ENCODE data around the gene PGF.
A peak's percentile ranks its signal among the peaks of the same experiment; 100 is the strongest.

PGF gene

DNA sequence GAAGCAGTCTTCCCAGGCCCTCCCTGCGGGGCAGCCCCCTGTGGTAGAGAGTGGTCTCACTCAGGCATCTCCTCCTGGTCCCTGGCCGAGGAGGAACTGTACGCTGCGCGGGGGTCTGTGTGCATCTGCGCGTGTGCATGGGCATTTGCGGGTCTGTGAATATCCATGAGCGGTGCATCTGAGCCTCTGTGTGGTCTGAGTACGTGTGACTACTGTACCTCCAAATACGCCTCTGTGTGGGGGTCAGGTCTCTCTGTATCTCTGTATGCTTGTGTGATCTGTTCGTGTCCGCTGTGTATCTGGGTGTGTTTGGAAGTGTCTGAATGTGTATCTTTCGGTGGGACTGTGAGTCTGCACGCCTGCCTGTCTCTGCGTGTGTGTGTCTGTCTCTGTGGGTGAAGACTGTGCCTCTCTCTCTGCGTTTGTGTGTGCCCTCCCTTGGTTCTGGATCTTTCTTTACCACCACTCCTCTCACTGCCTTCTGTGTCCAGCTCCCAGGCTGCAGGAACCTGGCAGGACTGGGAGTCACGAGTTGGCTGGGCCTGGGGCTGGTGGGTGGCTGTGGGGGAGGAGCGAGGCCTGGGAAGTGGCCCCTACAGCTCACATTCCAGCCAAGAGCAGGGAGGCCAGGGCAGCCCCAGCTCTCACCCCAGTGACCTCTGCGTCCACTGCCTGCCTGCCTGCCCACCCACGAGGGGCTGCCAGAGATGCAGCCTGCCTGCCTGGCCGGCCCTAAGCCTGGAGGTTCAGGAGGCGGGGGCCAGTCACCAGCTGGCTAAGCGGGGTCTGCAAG is 1.1 kb upstream of the PGF start:
- no peak for DNase-seq (ENCODE audit: low read depth in 3 of 3)

DNA sequence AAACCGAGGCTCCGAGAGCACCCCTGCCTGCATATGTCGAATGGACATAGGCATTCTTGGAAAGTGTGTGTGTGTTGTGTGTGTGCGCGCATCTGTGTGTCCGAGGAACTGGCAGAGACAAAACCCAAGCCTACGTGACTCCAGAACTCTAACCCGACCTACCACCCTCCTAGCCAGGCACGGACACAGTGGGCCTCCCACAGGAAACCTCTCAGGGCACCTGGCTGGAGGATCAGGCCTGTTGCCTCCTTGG is 556 bp upstream of the PGF start:
- no peak for DNase-seq (ENCODE audit: low read depth in 3 of 3)

DNA sequence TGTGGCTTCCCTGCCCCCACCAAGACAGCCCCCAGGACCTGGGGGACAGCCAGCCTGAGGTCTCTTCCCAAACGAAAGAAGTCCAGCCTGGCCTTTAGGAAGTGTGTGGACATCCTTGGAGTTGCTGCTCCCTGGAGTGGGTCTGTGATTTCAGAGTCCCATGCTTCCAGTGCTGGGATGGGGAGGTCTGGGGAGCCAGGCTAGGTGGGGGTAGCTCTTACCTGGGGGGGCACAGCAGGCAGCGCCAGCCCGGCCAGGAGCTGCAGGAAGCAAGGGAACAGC is 509 bp downstream of the PGF start:
- no peak for DNase-seq (ENCODE audit: low read depth in 3 of 3)

DNA sequence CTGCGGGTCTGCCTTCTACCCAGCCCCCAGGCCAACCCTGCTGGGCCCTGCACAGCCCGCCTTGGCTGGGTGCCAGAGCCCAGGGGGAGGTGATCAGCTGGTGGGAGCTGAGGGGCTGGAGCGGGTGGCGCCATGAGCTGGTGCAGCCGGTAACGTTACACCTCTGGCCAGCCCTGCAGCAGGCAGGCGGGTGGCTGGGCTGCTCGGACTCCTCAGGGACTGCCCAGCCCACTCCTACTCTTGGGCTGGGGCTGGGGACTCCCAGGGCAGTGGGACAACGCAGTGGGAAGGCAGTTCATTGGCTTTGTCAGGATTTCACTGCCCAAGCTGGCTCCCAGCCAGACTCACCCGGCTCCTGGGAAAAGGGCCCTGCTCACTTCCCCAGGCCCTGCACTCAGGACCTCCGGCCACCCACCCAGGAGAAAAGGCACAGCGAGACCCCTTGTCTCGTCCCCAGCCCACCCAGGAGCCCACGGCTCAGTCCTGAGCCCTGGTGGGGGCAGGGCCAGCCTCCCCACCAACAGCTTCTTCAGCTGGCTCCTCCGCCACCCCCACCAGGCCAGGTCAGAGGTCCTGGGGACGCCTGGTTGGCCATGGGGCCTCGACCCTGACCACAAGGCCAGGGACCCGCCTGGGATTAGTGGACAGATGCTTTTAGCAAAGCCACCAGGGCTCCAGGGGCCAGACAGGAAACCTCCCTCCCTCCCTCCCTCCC is 1.0 kb downstream of the PGF start:
- no peak for DNase-seq (ENCODE audit: low read depth in 3 of 3)

DNA sequence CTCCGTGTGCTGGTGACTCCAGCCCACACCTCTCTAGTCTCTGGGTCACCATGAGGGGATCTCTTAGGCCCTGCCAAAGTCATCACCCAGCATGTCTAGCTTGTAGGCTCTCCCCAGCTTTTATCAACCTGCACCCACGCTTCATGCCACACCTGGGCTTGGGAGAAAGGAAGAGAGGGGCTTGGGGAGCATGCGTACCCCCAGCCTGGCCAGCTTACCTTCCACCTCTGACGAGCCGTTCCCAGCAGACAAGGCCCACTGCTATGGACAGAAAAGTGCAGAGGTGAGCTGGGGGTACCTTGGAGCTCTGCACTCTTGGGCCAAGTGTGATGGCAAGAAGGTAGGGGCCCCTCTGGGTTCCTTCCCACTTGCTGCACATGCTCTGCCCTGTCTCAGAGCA is 1.7 kb downstream of the PGF start:
- DNase-seq (ENCODE audit: low read depth in 3 of 3), result no peak

DNA sequence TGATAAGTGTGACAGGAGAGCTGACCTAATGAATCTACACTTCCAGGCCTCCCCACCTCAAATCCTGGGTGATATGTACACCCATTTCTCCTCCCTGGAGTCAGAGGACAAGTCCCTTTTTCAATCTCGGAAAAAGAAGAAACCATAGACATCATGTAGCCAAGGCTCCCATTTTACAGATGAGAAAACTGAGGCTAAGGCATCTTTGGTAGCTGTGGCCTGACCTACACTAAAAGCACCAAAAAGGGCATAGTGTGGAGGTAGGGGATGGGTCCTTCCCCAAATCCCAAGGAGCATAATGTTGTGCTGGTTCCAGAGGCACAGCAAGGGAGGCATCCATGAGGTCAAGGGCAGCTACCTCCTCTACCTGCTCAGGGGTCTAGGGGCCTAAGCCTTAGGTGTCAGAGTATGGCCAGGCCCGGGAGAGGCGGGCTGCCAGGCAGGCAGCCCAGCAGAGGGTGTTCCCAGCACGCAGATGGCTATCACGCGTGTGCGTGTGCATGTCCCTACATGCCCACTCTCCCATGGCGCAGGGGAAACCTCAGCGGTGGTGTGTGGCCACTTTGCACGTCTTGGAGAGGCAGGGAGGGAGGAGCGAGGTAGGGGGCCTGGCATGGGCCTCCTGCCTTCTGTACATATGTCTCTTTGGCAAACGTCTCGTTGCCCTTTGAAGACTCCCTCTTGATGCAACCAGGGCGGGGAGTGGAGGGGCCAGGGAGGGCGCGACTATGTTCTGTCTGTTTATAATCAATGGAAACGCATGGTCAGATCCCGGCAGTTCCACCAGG is 2.5 kb downstream of the PGF start:
- no peak for DNase-seq (ENCODE audit: low read depth in 3 of 3)

DNA sequence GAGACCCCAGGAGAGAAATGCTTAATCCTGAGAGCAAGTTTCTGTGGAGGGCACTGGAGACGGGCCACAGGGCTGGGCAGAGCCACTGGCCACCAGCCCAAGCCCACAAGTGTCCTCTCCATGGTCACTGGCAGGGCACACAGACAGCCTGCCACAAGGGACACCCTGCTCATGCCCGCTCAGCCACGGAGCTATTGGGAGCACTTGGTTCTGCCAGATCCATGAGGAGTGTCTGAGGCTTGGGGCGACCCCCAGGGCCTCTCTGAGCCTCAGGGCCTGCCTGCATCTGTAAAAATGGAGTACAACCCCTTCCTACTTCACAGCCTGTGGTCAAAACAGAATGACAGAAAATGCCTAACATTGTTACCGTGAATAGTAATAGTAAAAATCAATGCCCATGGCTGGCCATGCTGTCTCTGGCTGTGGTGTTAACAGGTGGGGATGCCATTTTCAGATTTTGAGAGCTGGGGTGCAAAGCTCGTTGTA is 3.2 kb downstream of the PGF start:
- no peak for DNase-seq (ENCODE audit: low read depth in 3 of 3)

DNA sequence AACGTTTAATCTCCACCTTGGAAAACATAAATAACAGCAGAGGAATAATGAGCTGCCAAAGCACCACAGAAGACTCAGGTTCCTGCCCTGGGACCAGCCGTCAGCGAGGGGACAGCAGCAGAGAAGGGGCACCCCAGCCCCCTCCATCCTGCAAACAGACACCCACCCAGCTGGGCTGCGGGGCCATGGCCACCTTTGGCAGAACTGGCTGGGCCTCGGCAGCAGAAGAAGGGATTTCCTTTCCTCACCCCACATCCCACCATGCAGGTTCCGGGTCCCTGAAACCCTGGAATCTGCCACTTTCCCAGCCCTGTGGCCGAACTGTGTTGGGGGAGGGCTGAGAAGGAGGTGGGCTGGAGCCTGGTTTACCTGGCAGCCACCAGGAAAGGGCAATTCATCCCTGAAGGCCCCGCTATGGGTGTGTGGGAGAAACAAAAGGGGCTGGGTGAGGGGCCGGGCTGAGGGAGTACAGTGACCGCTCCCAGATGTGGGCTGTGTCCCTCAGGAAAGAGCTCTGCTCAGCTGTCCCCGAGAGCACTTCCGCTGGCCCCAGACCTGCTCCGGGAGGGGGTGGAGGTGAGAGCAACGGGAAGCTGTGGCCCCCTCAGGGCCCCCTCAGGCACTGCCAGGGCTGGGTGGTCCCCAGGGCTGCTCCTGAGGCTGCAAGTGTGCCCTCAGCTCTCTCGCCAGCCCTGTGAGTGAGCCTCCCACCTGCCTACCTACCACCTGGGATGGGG is 3.8 kb downstream of the PGF start:
- DNase-seq (ENCODE audit: low read depth in 3 of 3), result no peak

DNA sequence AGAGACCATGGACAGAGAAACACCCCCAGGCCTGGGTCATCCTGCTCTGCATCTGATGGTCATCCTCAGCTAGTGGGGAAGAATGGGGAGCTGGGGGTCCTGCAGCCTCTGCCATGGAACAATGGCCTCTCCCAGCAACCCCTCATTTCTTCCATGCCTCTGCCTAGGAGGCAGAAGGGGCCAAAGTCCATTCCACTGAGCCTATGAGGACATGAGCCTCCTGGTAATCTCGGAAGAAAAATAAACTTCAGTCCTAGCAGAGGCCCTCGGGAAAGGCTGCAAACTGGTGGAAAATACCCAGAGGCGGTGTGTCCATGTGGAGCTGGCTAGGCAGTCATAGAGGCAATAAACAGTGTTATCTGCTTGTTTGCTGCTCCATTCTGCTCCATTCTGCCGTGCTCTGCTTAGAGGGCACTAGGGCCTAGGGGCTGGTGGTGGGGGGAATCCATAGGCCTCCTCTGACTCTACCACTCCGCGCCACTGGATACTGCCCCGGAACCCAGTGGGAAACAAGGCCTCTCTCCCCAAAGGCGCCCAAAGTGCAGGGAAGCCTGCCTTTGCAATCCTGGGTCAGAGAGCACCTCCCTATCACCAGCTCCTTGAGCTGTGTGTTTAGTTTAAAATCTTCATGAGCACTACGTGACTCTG is 4.5 kb downstream of the PGF start:
- no peak for DNase-seq (ENCODE audit: low read depth in 3 of 3)

DNA sequence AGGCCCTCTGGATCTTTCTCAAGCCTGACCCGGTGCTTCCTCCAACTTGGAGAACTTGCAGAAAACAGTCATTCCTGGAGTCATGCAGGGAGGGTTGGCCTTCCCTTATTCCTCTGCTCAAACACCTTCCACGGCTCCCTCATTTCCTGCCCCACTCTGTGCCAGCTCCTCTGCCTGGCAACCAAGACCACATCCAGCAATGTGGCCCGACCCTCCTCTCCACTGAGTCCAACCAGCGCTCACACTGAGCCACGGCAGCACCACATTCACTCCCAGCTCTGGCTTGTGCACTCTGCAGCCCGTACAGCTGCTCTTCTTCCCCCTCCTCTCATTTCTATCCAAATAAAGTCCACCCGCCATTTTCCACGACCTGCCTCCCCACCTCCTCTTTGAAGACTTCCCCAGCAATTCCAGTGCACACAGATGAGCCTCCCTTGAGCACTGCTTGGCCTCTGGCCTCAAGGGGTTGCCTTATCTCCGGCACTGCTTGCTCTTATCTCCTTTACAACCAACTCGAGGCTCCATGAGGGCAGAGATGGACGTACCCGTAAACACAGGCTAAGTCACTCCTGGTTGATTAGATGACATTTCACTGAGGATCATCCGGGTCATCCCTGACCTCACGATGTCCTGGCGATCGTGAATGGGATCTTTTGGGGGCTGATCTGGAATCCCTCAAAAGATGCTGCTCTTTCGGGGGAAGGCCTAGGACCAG is 5.4 kb downstream of the PGF start:
- no peak for DNase-seq (ENCODE audit: low read depth in 3 of 3)

DNA sequence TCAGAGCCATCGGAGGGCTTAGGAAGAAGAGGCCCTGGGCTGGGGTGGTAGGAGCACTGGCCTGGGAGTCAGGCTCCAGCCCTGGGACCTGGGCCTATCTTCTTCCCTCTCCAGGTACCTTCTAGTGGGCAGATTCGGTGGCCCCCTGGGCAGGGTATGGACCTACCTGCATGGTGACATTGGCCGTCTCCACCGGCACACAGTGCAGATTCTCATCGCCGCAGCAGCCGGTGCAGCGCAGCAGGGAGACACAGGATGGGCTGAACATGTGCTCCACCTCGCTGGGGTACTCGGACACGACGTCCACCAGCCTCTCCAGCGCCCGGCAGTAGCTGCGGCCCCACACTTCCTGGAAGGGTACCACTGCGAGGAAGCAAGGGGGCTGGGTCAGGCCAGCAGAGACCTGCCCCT is 6.2 kb downstream of the PGF start:
- no peak for DNase-seq (ENCODE audit: low read depth in 3 of 3)

DNA sequence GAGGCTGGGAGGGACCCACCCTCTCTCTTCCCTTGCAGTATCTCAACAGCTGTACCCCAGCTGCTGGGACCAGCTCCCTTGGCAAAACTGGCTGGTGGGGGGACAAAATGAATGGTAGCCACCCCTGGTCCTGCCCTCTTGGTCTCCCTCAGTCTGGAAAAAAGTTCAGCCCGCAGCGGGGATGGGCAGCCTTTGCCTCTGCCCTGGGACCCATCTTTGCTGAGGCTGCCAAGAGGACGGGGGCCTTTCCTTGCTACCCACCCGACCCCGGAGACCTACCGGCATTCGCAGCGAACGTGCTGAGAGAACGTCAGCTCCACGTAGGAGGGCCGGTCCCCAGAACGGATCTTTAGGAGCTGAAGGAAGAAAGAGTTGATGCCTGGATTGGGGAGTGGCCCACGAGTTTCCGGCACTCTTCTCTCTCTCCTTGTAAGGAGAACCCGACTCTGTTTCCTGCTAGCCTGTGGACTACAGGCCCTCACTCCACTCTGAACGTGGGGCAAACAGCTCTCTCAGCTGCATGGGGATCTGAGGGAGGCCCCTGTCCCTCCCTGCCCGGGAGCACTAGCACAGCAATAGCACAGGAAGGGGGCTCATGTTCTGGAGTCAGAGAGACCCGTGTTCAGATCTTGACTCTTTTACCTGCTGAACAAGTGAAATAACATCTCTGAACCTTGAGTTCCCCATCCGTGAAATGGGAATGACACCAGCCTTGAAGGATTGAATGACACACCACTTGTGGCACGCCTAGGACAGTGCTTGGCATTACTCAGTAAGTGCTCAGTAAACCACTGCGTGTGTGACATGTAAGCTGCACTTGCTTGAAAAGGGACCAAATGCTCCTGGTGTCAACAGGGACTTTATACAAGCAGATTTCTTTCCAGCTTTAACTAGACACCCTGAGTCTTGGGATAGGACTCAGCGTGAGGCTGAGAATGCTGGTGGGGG is 6.9 kb downstream of the PGF start:
- DNase-seq (ENCODE audit: low read depth in 3 of 3), result no peak

DNA sequence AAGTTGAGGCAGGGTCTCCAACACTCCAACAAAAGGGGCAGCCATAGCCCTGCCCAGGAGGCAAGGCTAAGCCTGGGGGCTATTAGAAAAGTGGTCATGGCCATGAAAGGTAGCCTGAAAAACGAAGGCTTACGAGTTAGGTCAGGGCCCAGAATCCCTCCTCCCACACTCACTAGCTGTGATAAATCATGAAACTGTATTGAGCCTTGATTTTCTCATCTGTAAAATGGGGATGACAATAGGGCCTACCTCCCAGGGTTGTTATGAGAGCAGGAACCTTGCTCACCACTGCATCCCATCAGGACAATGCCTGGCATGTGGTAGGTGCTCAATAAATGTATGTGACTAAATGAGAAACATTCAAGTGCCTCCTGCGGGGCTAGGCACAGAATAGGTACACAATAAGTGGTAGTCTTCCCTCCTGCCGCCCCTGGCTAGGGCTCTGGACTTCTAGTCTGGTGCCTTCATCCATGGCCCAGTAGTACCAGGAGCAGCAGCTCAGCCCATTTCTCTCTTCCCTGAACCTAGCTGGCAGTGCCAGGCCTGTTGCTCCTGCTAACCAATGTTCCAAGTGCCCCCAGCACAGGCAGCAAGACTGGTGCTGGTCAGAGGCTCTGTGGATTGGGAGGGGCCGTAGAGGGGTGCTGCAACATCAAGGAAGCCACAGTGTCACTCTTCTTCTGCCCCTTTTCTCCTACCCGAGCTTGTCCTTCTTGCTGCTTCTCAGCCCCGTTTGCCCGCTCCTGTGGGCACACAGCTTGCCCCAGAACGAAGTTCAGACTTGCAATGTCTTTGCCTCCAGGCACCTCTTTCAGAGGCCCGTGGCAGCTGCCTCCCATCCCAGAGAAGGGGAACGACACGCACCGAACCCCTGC is 7.8 kb downstream of the PGF start:
- no peak for DNase-seq (ENCODE audit: low read depth in 3 of 3)

DNA sequence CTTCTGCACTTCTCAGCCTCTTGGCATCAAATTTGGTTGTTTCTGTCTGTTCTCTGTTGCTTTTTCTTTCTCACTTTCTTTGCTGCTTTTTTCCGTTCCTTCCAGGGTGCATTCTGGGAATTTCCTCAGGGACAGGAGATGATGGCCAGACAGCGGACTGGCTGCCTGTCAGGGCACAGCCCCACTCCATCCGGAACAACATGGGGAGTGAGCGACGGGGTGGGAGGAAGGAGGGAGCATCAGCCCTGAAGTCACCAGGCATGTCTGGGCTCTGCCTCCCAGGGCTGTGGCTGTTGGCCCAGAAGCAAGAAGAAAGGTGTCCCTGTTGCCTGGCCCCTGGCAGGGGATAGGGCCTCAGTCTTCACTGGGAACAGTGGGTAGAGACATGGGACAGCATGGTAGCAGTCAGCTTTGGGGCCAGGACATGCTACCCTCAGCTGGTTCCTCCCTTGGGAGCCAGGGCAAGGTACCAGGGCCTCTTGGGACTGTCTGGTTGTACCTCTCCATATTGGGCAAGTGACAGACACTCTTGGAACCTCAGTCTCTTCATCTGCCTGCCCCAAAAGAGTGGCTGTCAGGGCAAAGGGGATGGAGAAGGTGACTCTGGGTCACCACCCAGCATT is 8.6 kb downstream of the PGF start:
- no peak for DNase-seq (ENCODE audit: low read depth in 3 of 3)

DNA sequence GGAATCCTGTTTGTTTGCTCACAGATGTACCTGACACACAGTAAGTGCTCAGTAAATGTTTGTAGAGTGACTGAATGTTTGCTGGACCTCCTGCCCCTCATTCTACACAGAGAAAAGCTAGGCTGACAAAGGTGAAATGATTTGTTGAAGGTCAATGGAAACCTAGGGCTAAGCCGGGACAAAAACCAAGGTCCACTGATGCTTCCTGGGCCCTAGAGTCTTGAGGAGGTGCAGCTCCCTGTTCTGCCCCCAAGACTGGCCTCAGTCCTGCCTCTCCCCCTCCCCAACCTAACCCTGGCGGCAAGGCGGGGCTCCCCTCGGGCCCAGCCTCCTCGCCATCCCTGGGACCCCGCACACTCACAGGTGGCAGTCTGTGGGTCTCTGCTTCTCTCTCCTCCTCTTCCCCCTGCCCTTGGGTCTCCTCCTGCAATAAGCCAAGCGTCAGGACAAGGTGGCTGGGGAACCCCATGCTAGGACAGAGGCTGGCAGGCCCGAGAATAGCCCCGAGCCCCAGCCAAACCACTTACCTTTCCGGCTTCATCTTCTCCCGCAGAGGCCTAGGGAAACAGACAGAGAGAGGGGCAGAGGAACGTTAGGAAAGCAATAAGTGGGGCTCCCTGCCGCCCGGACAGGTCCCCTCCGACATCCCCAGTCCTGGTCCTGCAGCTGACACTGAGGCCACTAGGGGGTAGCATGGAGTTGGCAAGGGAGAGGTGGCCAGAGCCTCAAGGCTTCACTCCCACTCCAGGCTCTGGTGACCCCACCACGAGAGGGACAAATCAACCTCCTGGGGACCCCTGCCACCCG is 9.3 kb downstream of the PGF start:
- peak; percentile 45 to 72 (median 55) for DNase-seq (ENCODE audit: low read depth in 3 of 3)

DNA sequence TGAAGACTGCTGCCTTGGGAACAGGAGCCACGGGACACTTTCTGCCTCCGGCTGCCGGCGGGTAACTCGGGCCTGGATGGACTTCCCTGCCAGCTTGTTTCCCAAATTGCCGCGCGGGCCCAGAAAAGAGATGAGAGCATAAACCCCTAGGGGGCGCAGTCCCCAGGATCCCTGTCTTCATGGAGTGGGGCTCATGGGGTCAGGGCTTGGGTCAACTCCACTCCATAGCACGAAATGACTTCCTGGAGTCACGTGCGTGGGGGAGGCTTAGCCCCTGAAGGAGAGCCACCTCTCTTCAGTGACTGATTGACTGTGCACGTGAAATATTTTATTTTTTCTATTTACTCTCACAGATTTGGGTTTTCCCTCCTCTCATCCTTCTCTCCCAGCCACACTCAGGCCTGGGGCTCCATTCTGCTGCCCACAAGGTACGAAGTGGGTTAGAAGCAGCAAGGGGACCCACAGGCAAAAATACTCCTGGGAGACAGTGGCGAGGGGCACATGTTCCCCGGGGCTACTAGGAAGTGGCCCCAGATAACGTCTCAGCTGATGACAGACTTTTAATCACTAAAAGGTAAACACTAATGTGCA is 10.0 kb downstream of the PGF start:
- DNase-seq (ENCODE audit: low read depth in 3 of 3), result peak in 1 of 3 donors; percentile 19

DNA sequence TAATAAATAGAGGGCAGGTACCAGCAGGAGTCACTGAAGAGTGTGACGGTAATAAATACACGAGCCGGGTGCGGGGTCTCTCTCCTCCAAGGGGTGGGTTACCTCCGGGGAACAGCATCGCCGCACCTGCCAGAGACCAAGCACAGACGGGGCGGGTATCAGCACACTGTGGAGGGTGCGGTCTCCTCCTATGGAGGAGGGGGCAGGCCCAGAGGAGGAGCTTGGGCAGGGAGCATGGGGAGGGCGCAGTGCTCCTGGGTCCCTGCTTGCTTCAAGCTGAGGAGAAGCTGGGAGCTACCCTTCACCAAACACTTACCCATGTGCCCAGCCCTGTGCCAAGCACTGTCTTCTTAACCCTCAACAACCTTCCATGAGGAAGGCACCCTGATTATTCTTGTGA is 12.8 kb downstream of the PGF start:
- no peak for DNase-seq (ENCODE audit: low read depth in 3 of 3)

Data from stimulated activated CD4-positive, alpha-beta T cell treated with anti-CD3 and anti-CD28 coated beads, TNF-alpha, amount 100 ng/mL, for 48 hours (primary cell).